CD14-positive monocyte (primary cell): ENCODE data around the gene OSBP2. TPM values are rescaled to one million over a fixed set of nuclear protein-coding genes. Genes with fewer than 3 reads are reported as not detected.

Experiments
- DNase-seq, 3 donors: peaks; one replicate each; pipeline ENCODE4 v3.0.0-alpha.2; 2011 to 2022
- H2AFZ ChIP-seq: 2 replicates; pipeline ENCODE4 v1.6.0; 2012; ENCODE audit warnings: mild to moderate bottlenecking, low read depth, low read length, inconsistent platforms; ENCODE audit not compliant: insufficient read depth, poor library complexity, severe bottlenecking
- H3K27ac ChIP-seq, 2 donors: 1 replicate in 1 of 2; 2 replicates in 1 of 2; pipeline ENCODE4 v1.5.1; 2012 to 2013; ENCODE audit warnings: low read length in 2 of 2, control low read depth in 1 of 2, inconsistent platforms in 1 of 2, low read depth in 1 of 2, mild to moderate bottlenecking in 1 of 2
- H3K27me3 ChIP-seq, 2 donors: one replicate each; pipeline versions ENCODE4 v1.6.0 to v1.6.1; 2011 to 2013; ENCODE audit warnings: low read length in 2 of 2; ENCODE audit not compliant: control insufficient read depth in 2 of 2, insufficient read depth in 2 of 2
- H3K36me3 ChIP-seq, 2 donors: replicated peaks in 1 of 2; 1 replicate in 1 of 2; 2 replicates in 1 of 2; pipeline versions ENCODE4 v1.5.1 to v1.6.1; 2012 to 2013; ENCODE audit warnings: low read length in 2 of 2, control low read depth in 1 of 2, inconsistent platforms in 1 of 2, mild to moderate bottlenecking in 1 of 2; ENCODE audit not compliant: insufficient read depth in 2 of 2, control insufficient read depth in 1 of 2
- H3K4me1 ChIP-seq, 2 donors: 1 replicate in 1 of 2; 2 replicates in 1 of 2; pipeline versions ENCODE4 v1.5.1 to v1.6.1; 2012 to 2013; ENCODE audit warnings: low read length in 2 of 2, control low read depth in 1 of 2, inconsistent platforms in 1 of 2, mild to moderate bottlenecking in 1 of 2, moderate library complexity in 1 of 2; ENCODE audit not compliant: insufficient read depth in 2 of 2, control insufficient read depth in 1 of 2
- H3K4me2 ChIP-seq: replicated peaks from 2 replicates; pipeline ENCODE3; 2012; ENCODE audit warnings: low read length, moderate library complexity, mild to moderate bottlenecking; ENCODE audit not compliant: poor library complexity, severe bottlenecking; ENCODE audit errors: extremely low read depth
- H3K4me3 ChIP-seq, 3 experiments: fragments of 200-600 bp in 1 of 3; sonication (generic) in 1 of 3; replicated peaks in 1 of 3; 1 replicate in 2 of 3; 2 replicates in 1 of 3; pipeline ENCODE4 v1.5.1; 2011 to 2013; ENCODE audit warnings: low read length in 3 of 3, mild to moderate bottlenecking in 3 of 3, control low read depth in 2 of 3, low read depth in 2 of 3, inconsistent platforms in 1 of 3, moderate library complexity in 1 of 3
- H3K79me2 ChIP-seq: 2 replicates; pipeline ENCODE4 v1.6.0; 2012; ENCODE audit warnings: mild to moderate bottlenecking, control low read depth, inconsistent platforms, low read length, moderate library complexity; ENCODE audit not compliant: insufficient read depth
- H3K9ac ChIP-seq: 2 replicates; pipeline ENCODE4 v1.6.0; 2017; ENCODE audit warnings: low read length, mild to moderate bottlenecking; ENCODE audit not compliant: insufficient read depth, poor library complexity, severe bottlenecking
- H3K9me3 ChIP-seq, 2 donors: replicated peaks in 1 of 2; 1 replicate in 1 of 2; 2 replicates in 1 of 2; pipeline versions ENCODE4 v1.5.1 to v1.6.1; 2012 to 2013; ENCODE audit warnings: low read length in 2 of 2, control low read depth in 1 of 2; ENCODE audit not compliant: control insufficient read depth in 1 of 2, insufficient read depth in 1 of 2
- H4K20me1 ChIP-seq: 2 replicates; pipeline ENCODE4 v1.6.0; 2012; ENCODE audit warnings: mild to moderate bottlenecking, low read length, control low read depth, moderate library complexity; ENCODE audit not compliant: insufficient read depth
- H3K27ac Mint-ChIP-seq, 7 donors: one replicate each; pipeline ENCODE4 v1.8.0; 2020; ENCODE audit warnings: mild to moderate bottlenecking in 7 of 7, mixed read lengths in 7 of 7, moderate library complexity in 6 of 7, inconsistent platforms in 2 of 7
- H3K27me3 Mint-ChIP-seq, 3 donors: one replicate each; pipeline ENCODE4 v1.8.0; 2021 to 2022; ENCODE audit warnings: low read depth in 3 of 3, mild to moderate bottlenecking in 3 of 3, mixed read lengths in 3 of 3, moderate library complexity in 3 of 3, inconsistent platforms in 1 of 3
- H3K36me3 Mint-ChIP-seq, 2 donors: one replicate each; pipeline ENCODE4 v1.8.0; 2020; ENCODE audit warnings: mixed read lengths in 2 of 2, inconsistent platforms in 1 of 2, mild to moderate bottlenecking in 1 of 2
- H3K4me1 Mint-ChIP-seq: one replicate; pipeline ENCODE4 v1.8.0; 2020; ENCODE audit warnings: mild to moderate bottlenecking, mixed read lengths
- H3K4me3 Mint-ChIP-seq, 2 donors: one replicate each; pipeline ENCODE4 v1.8.0; 2020; ENCODE audit warnings: mild to moderate bottlenecking in 2 of 2, mixed read lengths in 2 of 2, moderate library complexity in 1 of 2
- H3K9me3 Mint-ChIP-seq, 7 donors: one replicate each; pipeline ENCODE4 v1.8.0; 2020 to 2022; ENCODE audit warnings: mixed read lengths in 7 of 7, mild to moderate bottlenecking in 6 of 7, moderate library complexity in 6 of 7, inconsistent platforms in 2 of 7
- CTCF ChIP-seq: fragments of 200-600 bp; IDR thresholded peaks from one replicate; pipeline ENCODE4 v1.8.0; 2022; ENCODE audit warnings: antibody characterized with exemption, mild to moderate bottlenecking
- WGBS: methylation state at CpG from one replicate; pipeline ENCODE4 v1.1.5; 2013; ENCODE audit warnings: missing lambda C conversion rate; ENCODE audit not compliant: insufficient coverage; 5-methylcytosine and 5-hydroxymethylcytosine counted together
- intact Hi-C, 2 donors: fragments of 100-400 bp; cut with micrococcal nuclease; formaldehyde crosslinking; loops; one replicate each; pipeline versions ENCODE4 v1.15.0 to v1.15.1; 2023
- polyA plus RNA-seq, 3 donors: library from polyadenylated mRNA; depleted of rRNA in 1 of 3; unstranded in 2 of 3; stranded (reverse) in 1 of 3; fragments of 300-500 nt in 2 of 3; fragments of >200 nt in 1 of 3; fragmentation: Illumina TruSeq in 2 of 3; gene quantifications; 1 replicate in 2 of 3; 2 replicates in 1 of 3; pipeline ENCODE4 v1.2.3, GENCODE V29; 2012 to 2021

Gene OSBP2
- polyA plus RNA-seq, 3 donors = 0.21 to 0.54 TPM; not detected in 1

DNA sequence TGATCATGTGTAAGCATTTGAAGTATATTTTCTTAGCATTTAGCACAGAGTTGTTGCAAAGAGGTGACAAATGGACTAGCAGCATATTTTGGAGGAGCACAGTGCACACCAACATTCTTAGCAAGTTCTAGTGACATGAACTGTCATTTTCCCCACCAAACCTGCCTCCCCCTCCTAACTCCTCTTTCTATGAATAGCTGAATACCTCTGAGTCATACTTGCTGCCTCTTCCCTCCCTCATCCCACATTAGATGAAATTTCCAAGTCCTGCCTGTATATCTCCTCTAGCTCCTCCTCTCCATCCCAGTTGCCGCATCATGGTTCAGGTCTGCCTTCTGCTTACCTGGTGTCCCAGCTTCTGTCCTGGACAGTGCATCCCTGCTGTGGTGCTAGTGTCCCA, 7.2 kb downstream of the OSBP2 start:
- no peak overlapping the region for H3K4me2 ChIP-seq
- intact Hi-C loops = no loop called here
- H3K4me3 Mint-ChIP-seq = no peak overlapping the region
- H3K27ac Mint-ChIP-seq = no peak overlapping the region
- no peaks in the 10 kb centered on the region for H3K4me1 ChIP-seq
- DNase-seq = no peak
- no peak overlapping the region for H3K27ac ChIP-seq
- whole genome bisulfite sequencing = 100% methylated on average over 1 of the region's 1 CpG
- no peak overlapping the region for H3K9ac ChIP-seq
- no peaks in the 10 kb centered on the region for H3K36me3 ChIP-seq
- no peaks in the 10 kb centered on the region for H3K9me3 Mint-ChIP-seq
- H3K4me1 Mint-ChIP-seq = peaks cover 3% of the 10 kb centered on the region
- no peaks in the 10 kb centered on the region for H3K79me2 ChIP-seq
- H2AFZ ChIP-seq = no peak overlapping the region
- no peaks in the 10 kb centered on the region for H3K36me3 Mint-ChIP-seq
- peaks cover 0 to 5% of the 10 kb centered on the region in 2 donors for H3K27me3 ChIP-seq
- no peak for TF ChIP-seq CTCF
- no peak overlapping the region for H3K4me3 ChIP-seq
- peaks cover 7 to 37% (median 10%) of the 10 kb centered on the region in 3 donors for H3K27me3 Mint-ChIP-seq
- no peaks in the 10 kb centered on the region for H4K20me1 ChIP-seq
- no peaks in the 10 kb centered on the region for H3K9me3 ChIP-seq

DNA sequence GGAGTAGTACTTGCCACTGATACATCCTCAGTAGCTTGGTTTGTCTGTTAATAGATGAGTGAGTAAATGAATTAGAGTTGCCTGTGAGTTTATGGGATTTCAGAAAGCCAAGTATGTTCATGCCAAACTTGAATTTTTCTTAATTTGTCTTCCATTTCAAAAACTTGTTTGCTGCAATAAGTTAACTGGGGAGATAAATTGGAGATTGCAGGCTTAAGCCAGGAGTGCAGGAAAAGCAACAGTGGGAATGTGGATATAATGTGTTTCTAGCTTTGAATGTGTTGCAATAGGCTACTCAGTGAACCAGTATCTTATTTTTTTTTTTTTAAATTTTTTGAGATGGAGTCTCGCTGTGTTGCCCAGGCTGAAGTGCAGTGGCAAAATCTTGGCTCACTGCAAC, 8.2 kb downstream of the OSBP2 start:
- no peak overlapping the region for H3K4me3 ChIP-seq
- H3K36me3 Mint-ChIP-seq = no peaks in the 10 kb centered on the region

More for the DNA sequence above, 8.2 kb downstream of the OSBP2 start:
- Histone ChIP-seq H2AFZ (no peak overlapping the region), H3K36me3 (no peaks in the 10 kb centered on the region), H3K79me2 (no peaks in the 10 kb centered on the region), H3K4me2 (no peak overlapping the region), H3K4me1 (no peaks in the 10 kb centered on the region), H3K9me3 (no peaks in the 10 kb centered on the region), H3K27me3 (no peaks in the 10 kb centered on the region), H3K27ac (no peak overlapping the region), H3K9ac (no peak overlapping the region), H4K20me1 (no peaks in the 10 kb centered on the region)
- no peak for DNase-seq
- H3K9me3 Mint-ChIP-seq = no peaks in the 10 kb centered on the region
- H3K27me3 Mint-ChIP-seq = peaks cover 5 to 29% (median 5%) of the 10 kb centered on the region in 3 donors
- no peak overlapping the region for H3K4me3 Mint-ChIP-seq
- intact Hi-C loops = no loop called here
- TF ChIP-seq CTCF = no peak
- peaks cover 3% of the 10 kb centered on the region for H3K4me1 Mint-ChIP-seq
- no CpG with 5 or more reads among the region's 1 CpG for WGBS
- no peak overlapping the region for H3K27ac Mint-ChIP-seq
